HepG2 (cell line): ENCODE results near the gene GRK5. TPM values are rescaled to one million over a fixed set of nuclear protein-coding genes. Genes with fewer than 3 reads are reported as not detected.

Source experiments
- ATAC-seq: fragments of 200-7000 bp; cut with Tn5 transposase; 3 replicates; pipeline ENCODE4 v1.9.1; 2020; ENCODE audit warnings: mild to moderate bottlenecking, moderate library complexity
- BruUV-seq: library from RNA; stranded (reverse); fragments of 400-500 nt; replicated peaks from 2 replicates; lab custom pipeline; 2021; lab: Mats Ljungman, UMichigan
- CTCF ChIA-PET: fragments of 300-600 bp; formaldehyde crosslinking; extraction: SDS; loops from one replicate; lab custom pipeline; 2021; ENCODE audit warnings: low total read pairs, inconsistent platforms, low intra/inter-chr PET ratio; lab: Yijun Ruan, JAX
- POLR2A ChIA-PET: fragments of 350-600 bp; sonication (Branson Sonifier 250); formaldehyde crosslinking; loops from one replicate; lab custom pipeline; 2020; ENCODE audit warnings: antibody characterized with exemption, inconsistent platforms; lab: Yijun Ruan, JAX
- DNase-seq: peaks from one replicate; pipeline ENCODE4 v3.0.0-alpha.2; 2015; ENCODE audit warnings: low spot score
- FAIRE-seq: peaks from 3 replicates; lab custom pipeline; 2011; peaks lifted over from hg19 to GRCh38; lab: Jason Lieb, UNC
- H2AFZ ChIP-seq: one replicate; pipeline ENCODE4 v1.6.1; 2011; ENCODE audit warnings: low read length, inconsistent platforms
- H3K27ac ChIP-seq: fragments of 300-600 bp; 3 replicates; pipeline ENCODE4 v1.8.0; 2011; ENCODE audit warnings: mixed run types, mild to moderate bottlenecking, mixed read lengths, low read length, inconsistent platforms; ENCODE audit not compliant: insufficient read depth; ENCODE audit errors: extremely low read length
- H3K27me3 ChIP-seq, 2 experiments: fragments of 200-600 bp in 1 of 2; 2 replicates in 1 of 2; 3 replicates in 1 of 2; pipeline versions ENCODE4 v1.6.0 to v1.8.0; 2011; ENCODE audit warnings: low read length in 2 of 2, mild to moderate bottlenecking in 2 of 2, moderate library complexity in 2 of 2, inconsistent platforms in 1 of 2; ENCODE audit not compliant: insufficient read depth in 2 of 2, control insufficient read depth in 1 of 2
- H3K36me3 ChIP-seq, 2 experiments: fragments of 200-600 bp in 1 of 2; replicated peaks in 1 of 2; 2 replicates in 1 of 2; 3 replicates in 1 of 2; pipeline versions ENCODE4 v1.5.1 to v1.8.0; 2011; ENCODE audit warnings: low read length in 2 of 2, inconsistent platforms in 1 of 2; ENCODE audit not compliant: insufficient read depth in 2 of 2, control insufficient read depth in 1 of 2
- H3K4me1 ChIP-seq: 2 replicates; pipeline ENCODE4 v1.5.1; 2012; ENCODE audit warnings: low read length, inconsistent platforms; ENCODE audit not compliant: insufficient read depth
- H3K4me2 ChIP-seq: 2 replicates; pipeline ENCODE4 v1.6.0; 2011; ENCODE audit warnings: low read depth, low read length, inconsistent platforms
- H3K4me3 ChIP-seq, 3 experiments: fragments of 200-600 bp in 1 of 3; sonication (generic), shearing (Covaris generic) in 1 of 3; replicated peaks in 1 of 3; 2 replicates each; pipeline ENCODE4 v1.5.1; 2011 to 2016; ENCODE audit warnings: low read length in 3 of 3, inconsistent platforms in 2 of 3, low read depth in 2 of 3, mild to moderate bottlenecking in 2 of 3, control low read depth in 1 of 3, mixed read lengths in 1 of 3; ENCODE audit not compliant: insufficient read depth in 1 of 3
- H3K79me2 ChIP-seq: one replicate; pipeline ENCODE4 v1.6.1; 2011; ENCODE audit warnings: low read length, inconsistent platforms; ENCODE audit not compliant: insufficient read depth
- H3K9ac ChIP-seq: 2 replicates; pipeline ENCODE4 v1.6.0; 2011; ENCODE audit warnings: mild to moderate bottlenecking, low read depth, low read length, inconsistent platforms; ENCODE audit not compliant: insufficient read depth
- H3K9me3 ChIP-seq: 2 replicates; pipeline ENCODE4 v1.5.1; 2012; ENCODE audit warnings: mild to moderate bottlenecking, low read length
- H4K20me1 ChIP-seq: 2 replicates; pipeline ENCODE4 v1.6.0; 2011; ENCODE audit warnings: inconsistent platforms, mild to moderate bottlenecking, low read length, moderate library complexity; ENCODE audit not compliant: insufficient read depth
- GLI4 ChIP-seq: sonication (generic); formaldehyde crosslinking; IDR thresholded peaks from 2 replicates; pipeline ENCODE4 v1.5.1; 2020; ENCODE audit warnings: missing genetic modification reagents, mild to moderate bottlenecking, moderate library complexity, borderline replicate concordance
- ZFP1 ChIP-seq: IDR thresholded peaks from 2 replicates; pipeline ENCODE4 v1.6.1; 2016
- ZNF256 ChIP-seq: sonication (generic); formaldehyde crosslinking; conservative IDR thresholded peaks from 2 replicates; pipeline ENCODE4 v1.4.0; 2020; ENCODE audit warnings: missing genetic modification reagents
- ZNF816 ChIP-seq: sonication (generic); formaldehyde crosslinking; IDR thresholded peaks from 2 replicates; pipeline ENCODE4 v1.8.0; 2022; ENCODE audit warnings: missing genetic modification reagents, mild to moderate bottlenecking, borderline replicate concordance
- WGBS: methylation state at CpG from one replicate; pipeline ENCODE4 v1.1.6; 2017; ENCODE audit warnings: low lambda C conversion rate; 5-methylcytosine and 5-hydroxymethylcytosine counted together
- in situ Hi-C: cut with HindIII; loops from 2 replicates; pipeline ENCODE4 v1.10.0; 2017; ENCODE audit warnings: low pct_unique_long_range_greater_than_20kb; ENCODE audit not compliant: extremely low pct_ligation_motif_present
- intact Hi-C: fragments of 100-400 bp; cut with micrococcal nuclease; formaldehyde crosslinking; loops from one replicate; pipeline ENCODE4 v1.10.0; 2022; ENCODE audit not compliant: unreplicated experiment
- polyA plus RNA-seq, 8 experiments: library from polyadenylated mRNA; depleted of rRNA in 3 of 8; stranded (reverse) in 7 of 8; unstranded in 1 of 8; fragments of >200 nt; fragmentation: Illumina TruSeq in 4 of 8; extraction: Trizol in 4 of 8; gene quantifications; 2 replicates each; pipeline versions ENCODE4 v1.2.1 to v1.2.3, GENCODE V29; 2011 to 2016; ENCODE audit warnings: low read depth in 4 of 8, missing spikeins in 1 of 8, mixed read lengths in 1 of 8; ENCODE audit not compliant: insufficient read depth in 1 of 8
- total RNA-seq, 5 experiments: library from RNA; depleted of rRNA; stranded (reverse); fragments of >200 nt; fragmentation: Illumina TruSeq; extraction: Trizol; gene quantifications; 2 replicates each; pipeline ENCODE4 v1.2.3, GENCODE V29; 2016; ENCODE audit warnings: low read depth in 1 of 5
- TF ChIP-seq, protein P1 (sequence below): sonication (generic); formaldehyde crosslinking; IDR thresholded peaks from 2 replicates; pipeline ENCODE4 v1.5.1; 2020; ENCODE audit warnings: mild to moderate bottlenecking, missing genetic modification reagents, moderate library complexity

Gene GRK5
- total and polyA plus RNA-seq, 2 of the 13 experiments (the other 11 are each of a cell fraction or from before 2014, with no cell fraction given) = 10.4 to 12.6 TPM

DNA sequence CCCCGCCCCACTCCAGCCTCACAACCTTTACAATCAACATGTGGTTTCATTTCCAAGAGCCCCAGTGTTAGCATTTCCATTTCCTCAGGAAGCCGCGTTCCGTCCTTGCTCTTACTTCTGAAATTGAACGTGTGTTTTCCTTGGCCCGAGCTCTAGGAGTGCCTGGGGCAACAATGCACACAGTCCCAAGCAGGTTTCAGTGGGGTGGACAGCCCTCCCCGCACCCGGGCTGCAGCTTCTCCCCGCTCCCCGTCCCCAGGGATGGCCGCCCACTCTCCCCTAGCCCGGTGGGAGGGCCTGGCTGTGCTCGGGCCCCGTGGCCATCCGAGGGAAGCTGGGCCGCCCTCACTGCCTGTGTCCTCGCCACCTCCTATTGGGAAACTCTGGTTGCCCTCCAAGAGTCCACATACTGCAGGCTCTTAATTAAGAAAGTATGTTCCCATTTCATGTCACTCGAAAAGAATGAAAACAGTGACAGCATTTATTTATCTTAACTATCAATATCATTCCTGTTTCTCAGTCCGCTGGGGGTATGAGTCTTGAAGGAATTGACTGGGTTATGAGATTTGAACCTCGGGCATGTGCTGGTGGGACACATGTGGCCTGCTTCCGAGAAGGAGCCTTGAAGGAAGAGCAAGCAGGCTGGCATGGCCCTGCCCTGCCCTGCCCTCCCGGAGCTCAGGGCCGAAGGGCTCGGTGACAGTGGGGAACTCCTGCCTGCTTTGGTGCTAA lies 163.8 kb downstream of the GRK5 start:
- Histone ChIP-seq H2AFZ (no peak overlapping the region), H3K4me2 (no peak overlapping the region), H3K9ac (no peak overlapping the region), H3K4me3 (no peak overlapping the region), H3K79me2 (no peaks in the 10 kb centered on the region), H3K36me3 (no peaks in the 10 kb centered on the region), H3K9me3 (no peaks in the 10 kb centered on the region), H3K27ac (no peak overlapping the region), H4K20me1 (no peaks in the 10 kb centered on the region), H3K4me1 (peaks cover 10% of the 10 kb centered on the region), H3K27me3 (no peaks in the 10 kb centered on the region)
- intact Hi-C loops = no loop called here
- ATAC-seq (no peak), FAIRE-seq (no peak), DNase-seq (no peak)
- in situ Hi-C loops = no loop called here
- WGBS = 99% methylated on average over 24 of the region's 24 CpGs
- no TSS peak for BruUV-seq
- ChIA-PET CTCF (no interaction called here), POLR2A (no interaction called here)
- TF ChIP-seq ZNF256 (CRISPR knock-in tag) (no peak), ZFP1 (no peak), GLI4 (CRISPR knock-in tag) (no peak), ZNF816 (CRISPR knock-in tag) (no peak)
- TF ChIP-seq, protein P1, sequence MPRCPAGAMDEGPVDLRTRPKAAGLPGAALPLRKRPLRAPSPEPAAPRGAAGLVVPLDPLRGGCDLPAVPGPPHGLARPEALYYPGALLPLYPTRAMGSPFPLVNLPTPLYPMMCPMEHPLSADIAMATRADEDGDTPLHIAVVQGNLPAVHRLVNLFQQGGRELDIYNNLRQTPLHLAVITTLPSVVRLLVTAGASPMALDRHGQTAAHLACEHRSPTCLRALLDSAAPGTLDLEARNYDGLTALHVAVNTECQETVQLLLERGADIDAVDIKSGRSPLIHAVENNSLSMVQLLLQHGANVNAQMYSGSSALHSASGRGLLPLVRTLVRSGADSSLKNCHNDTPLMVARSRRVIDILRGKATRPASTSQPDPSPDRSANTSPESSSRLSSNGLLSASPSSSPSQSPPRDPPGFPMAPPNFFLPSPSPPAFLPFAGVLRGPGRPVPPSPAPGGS = no peak
